GM23338 (cell line): ENCODE data around the gene EP400. TPM values are rescaled to one million over a fixed set of nuclear protein-coding genes. Genes with fewer than 3 reads are reported as not detected.

ENCODE experiments used
- ATAC-seq: fragments of 200-7000 bp; cut with Tn5 transposase; 3 replicates; pipeline ENCODE4 v1.9.1; 2020
- DNase-seq: peaks from one replicate; pipeline ENCODE4 v3.0.0-alpha.2; 2015; ENCODE audit warnings: low spot score
- H2AFZ ChIP-seq: fragments of 200-600 bp; sonication (generic); 2 replicates; pipeline ENCODE4 v1.8.0; 2016; ENCODE audit warnings: antibody characterized with exemption, mild to moderate bottlenecking, moderate library complexity
- H3F3A ChIP-seq: fragments of 200-600 bp; sonication (generic); replicated peaks from 2 replicates; pipeline ENCODE4 v1.8.0; 2017; ENCODE audit warnings: antibody characterized with exemption, mixed run types, low read depth
- H3K27ac ChIP-seq: fragments of 200-600 bp; sonication (generic); 2 replicates; pipeline ENCODE4 v1.6.1; 2016; ENCODE audit warnings: low read depth
- H3K27me3 ChIP-seq: fragments of 200-600 bp; sonication (generic); 2 replicates; pipeline ENCODE4 v1.8.0; 2016; ENCODE audit warnings: mild to moderate bottlenecking, mixed run types, moderate library complexity; ENCODE audit not compliant: insufficient read depth
- H3K36me3 ChIP-seq: fragments of 200-600 bp; sonication (generic); 2 replicates; pipeline ENCODE4 v1.8.0; 2016; ENCODE audit warnings: mild to moderate bottlenecking; ENCODE audit not compliant: insufficient read depth
- H3K4me1 ChIP-seq: fragments of 200-600 bp; sonication (generic); 2 replicates; pipeline ENCODE4 v1.8.0; 2016; ENCODE audit warnings: mild to moderate bottlenecking, moderate library complexity; ENCODE audit not compliant: insufficient read depth
- H3K4me2 ChIP-seq: fragments of 200-600 bp; sonication (generic); 2 replicates; pipeline ENCODE4 v1.7.1; 2017; ENCODE audit warnings: mixed run types
- H3K4me3 ChIP-seq: fragments of 200-600 bp; sonication (generic); 2 replicates; pipeline ENCODE4 v1.6.1; 2016; ENCODE audit warnings: mixed run types
- H3K79me2 ChIP-seq: fragments of 200-600 bp; sonication (generic); replicated peaks from 2 replicates; pipeline ENCODE4 v1.8.0; 2017; ENCODE audit warnings: mild to moderate bottlenecking; ENCODE audit not compliant: insufficient read depth
- H3K9me2 ChIP-seq: fragments of 200-600 bp; sonication (generic); 2 replicates; pipeline ENCODE4 v1.8.0; 2017; ENCODE audit not compliant: insufficient read depth
- H4K20me1 ChIP-seq: fragments of 200-600 bp; sonication (generic); replicated peaks from 2 replicates; pipeline ENCODE4 v1.8.0; 2017; ENCODE audit warnings: mild to moderate bottlenecking; ENCODE audit not compliant: insufficient read depth
- H3K27ac Mint-ChIP-seq: 2 replicates; pipeline ENCODE4 v1.8.0; 2020; ENCODE audit warnings: inconsistent platforms, mild to moderate bottlenecking, moderate library complexity, mixed read lengths
- H3K27me3 Mint-ChIP-seq: 3 replicates; pipeline ENCODE4 v1.8.0; 2022; ENCODE audit warnings: low read depth, mild to moderate bottlenecking, moderate library complexity, mixed read lengths, inconsistent platforms; ENCODE audit not compliant: insufficient read depth, poor library complexity
- H3K36me3 Mint-ChIP-seq: 3 replicates; pipeline ENCODE4 v1.8.0; 2021; ENCODE audit warnings: low read depth, mild to moderate bottlenecking, inconsistent platforms, moderate library complexity, mixed read lengths
- H3K4me1 Mint-ChIP-seq: 3 replicates; pipeline ENCODE4 v1.8.0; 2020; ENCODE audit warnings: mild to moderate bottlenecking, inconsistent platforms, mixed read lengths
- H3K4me3 Mint-ChIP-seq: 3 replicates; pipeline ENCODE4 v1.8.0; 2021; ENCODE audit warnings: moderate library complexity, mild to moderate bottlenecking, inconsistent platforms, mixed read lengths
- H3K9me3 Mint-ChIP-seq: 3 replicates; pipeline ENCODE4 v1.8.0; 2020; ENCODE audit warnings: moderate library complexity, mild to moderate bottlenecking, inconsistent platforms, mixed read lengths
- CREB1 ChIP-seq: fragments of 250-450 bp; sonication (Bioruptor Pico); IDR thresholded peaks from 2 replicates; pipeline ENCODE4 v1.5.0; 2020; ENCODE audit warnings: low read depth, mild to moderate bottlenecking, moderate library complexity
- CTCF ChIP-seq, 2 experiments: fragments of 200-600 bp in 1 of 2; sonication (generic) in 1 of 2; conservative IDR thresholded peaks; 2 replicates each; pipeline versions ENCODE4 v1.5.1 to v1.6.1; 2016 to 2017; ENCODE audit warnings: antibody characterized with exemption in 2 of 2, low read depth in 2 of 2, mild to moderate bottlenecking in 2 of 2, moderate library complexity in 1 of 2
- ETS1 ChIP-seq: IDR thresholded peaks from 2 replicates; pipeline ENCODE4 v1.6.1; 2016; ENCODE audit warnings: antibody characterized with exemption
- EZH2 ChIP-seq: fragments of 200-600 bp; sonication (generic); IDR thresholded peaks from one replicate; pipeline ENCODE4 v1.8.0; 2017; ENCODE audit warnings: antibody characterized with exemption, mild to moderate bottlenecking, low read depth; ENCODE audit not compliant: unreplicated experiment
- EZH2phosphoT487 ChIP-seq: fragments of 200-600 bp; sonication (generic); IDR thresholded peaks from one replicate; pipeline ENCODE4 v1.8.1; 2018; ENCODE audit warnings: antibody characterized with exemption; ENCODE audit not compliant: unreplicated experiment
- JUNB ChIP-seq: IDR thresholded peaks from one replicate; pipeline ENCODE4 v1.6.1; 2016; ENCODE audit warnings: antibody characterized with exemption; ENCODE audit not compliant: unreplicated experiment
- NANOG ChIP-seq: IDR thresholded peaks from 2 replicates; pipeline ENCODE4 v1.6.1; 2016; ENCODE audit warnings: antibody characterized with exemption, borderline replicate concordance
- POLR2AphosphoS5 ChIP-seq: IDR thresholded peaks from 2 replicates; pipeline ENCODE4 v1.6.1; 2016; ENCODE audit warnings: antibody characterized with exemption, low read depth
- REST ChIP-seq: IDR thresholded peaks from one replicate; pipeline ENCODE4 v1.6.1; 2018; ENCODE audit warnings: antibody characterized with exemption; ENCODE audit not compliant: unreplicated experiment
- STAT1 ChIP-seq: IDR thresholded peaks from one replicate; pipeline ENCODE4 v1.6.1; 2016; ENCODE audit warnings: antibody characterized with exemption; ENCODE audit not compliant: unreplicated experiment
- ZNF114 ChIP-seq: fragments of 250-450 bp; sonication (Bioruptor Pico); IDR thresholded peaks from 2 replicates; pipeline ENCODE4 v1.5.0; 2020; ENCODE audit warnings: mild to moderate bottlenecking, moderate library complexity
- ZNF331 ChIP-seq: fragments of 250-450 bp; sonication (Bioruptor Pico); IDR thresholded peaks from 2 replicates; pipeline ENCODE4 v1.5.0; 2020; ENCODE audit warnings: low read depth, mild to moderate bottlenecking, moderate library complexity
- ZNF462 ChIP-seq: fragments of 250-450 bp; sonication (Bioruptor Pico); IDR thresholded peaks from 2 replicates; pipeline ENCODE4 v1.5.0; 2020; ENCODE audit warnings: mild to moderate bottlenecking, moderate library complexity
- polyA plus RNA-seq: library from polyadenylated mRNA; unstranded; fragments of >200 nt; fragmentation: Nextera tagmentation; extraction: Ambion mirVana; gene quantifications from 2 replicates; pipeline ENCODE4 v1.2.1, GENCODE V29; 2016
- total RNA-seq: library from RNA; depleted of rRNA; stranded (reverse); fragments of >200 nt; shearing (Covaris generic); gene quantifications from 2 replicates; pipeline ENCODE4 v1.2.3, GENCODE V29; 2014

Gene EP400
- total and polyA plus RNA-seq, 2 experiments from 2014 or later = 26.3 to 57.2 TPM

- Histone ChIP-seq H2AFZ (no peak overlapping the region), H3K36me3 (no peaks in the 10 kb centered on the region), H3K27me3 (no peaks in the 10 kb centered on the region), H3K9me2 (no peaks in the 10 kb centered on the region), H3F3A (0 out of 2 replicates have a peak, but pooled peaks cover 4% of the 10 kb centered on the region), H3K4me2 (no peak overlapping the region), H3K79me2 (no peaks in the 10 kb centered on the region), H3K27ac (no peak overlapping the region), H3K4me1 (no peaks in the 10 kb centered on the region), H3K4me3 (no peak overlapping the region), H4K20me1 (0 out of 2 replicates have a peak, but pooled peaks cover 9% of the 10 kb centered on the region)
- Mint-ChIP-seq H3K4me1 (no peaks in the 10 kb centered on the region), H3K4me3 (no peak overlapping the region), H3K27ac (no peak overlapping the region), H3K36me3 (peaks cover 15% of the 10 kb centered on the region; the same call in 2 of the 3 replicates), H3K27me3 (peaks cover 7% of the 10 kb centered on the region), H3K9me3 (no peaks in the 10 kb centered on the region)
- TF ChIP-seq POLR2AphosphoS5 (no peak), JUNB (no peak), CTCF (conservative IDR thresholded peaks at IDR 0.05; ENCODE audit: low read depth in 2 of 2) (no peak), NANOG (no peak), REST (no peak), ZNF462 (no peak), CREB1 (no peak), STAT1 (no peak), ZNF331 (no peak), ZNF114 (no peak), EZH2phosphoT487 (no peak), EZH2 (no peak), ETS1 (no peak)
- DNase-seq (no peak), ATAC-seq (no peak)
Observed at GRCh38 chr12:131920902-131921840, 28.6 kb upstream of the EP400 start.
